K562 (cell line): Measurements from ENCODE around the gene CTDSP1. TPM values are rescaled to one million over a fixed set of nuclear protein-coding genes. Genes with fewer than 3 reads are reported as not detected.

Experiments
- AFF1 ChIP-seq, 2 experiments: fragments of 450-650 bp; IDR thresholded peaks; 2 replicates each; pipeline ENCODE4 v1.6.1; 2018; ENCODE audit warnings: mild to moderate bottlenecking in 2 of 2, low read depth in 1 of 2; ENCODE audit not compliant: partially characterized antibody in 2 of 2
- ARID3A ChIP-seq: IDR thresholded peaks from 2 replicates; pipeline ENCODE4 v1.6.1; 2012; ENCODE audit warnings: low read depth, low read length, improper control_type of control experiment, borderline replicate concordance
- ASH1L ChIP-seq: fragments of 450-650 bp; IDR thresholded peaks from 2 replicates; pipeline ENCODE4 v1.6.1; 2018; ENCODE audit warnings: borderline replicate concordance, mild to moderate bottlenecking, low read depth; ENCODE audit not compliant: partially characterized antibody
- CAMTA2 ChIP-seq: fragments of 250-450 bp; sonication (Bioruptor Pico); conservative IDR thresholded peaks from 2 replicates; pipeline ENCODE4 v1.5.1; 2022
- CBX2 ChIP-seq: fragments of 200-600 bp; sonication (generic); IDR thresholded peaks from one replicate; pipeline ENCODE4 v1.6.1; 2012; ENCODE audit warnings: mild to moderate bottlenecking, low read length, inconsistent platforms; ENCODE audit not compliant: insufficient read depth, poor library complexity, severe bottlenecking
- DIDO1 ChIP-seq: fragments of 450-650 bp; IDR thresholded peaks from 2 replicates; pipeline ENCODE4 v1.6.1; 2016; ENCODE audit warnings: low read depth, missing biosample characterization, missing genetic modification characterization
- E2F1 ChIP-seq: sonication (generic); formaldehyde crosslinking; IDR thresholded peaks from 2 replicates; pipeline ENCODE4 v1.8.1; 2023; ENCODE audit warnings: mild to moderate bottlenecking, missing genetic modification reagents, moderate library complexity
- E2F4 ChIP-seq: sonication (generic); formaldehyde crosslinking; IDR thresholded peaks from 2 replicates; pipeline ENCODE4 v1.8.0; 2022; ENCODE audit warnings: mild to moderate bottlenecking, low read depth, missing genetic modification reagents
- HMGN3 ChIP-seq: IDR thresholded peaks from 2 replicates; pipeline ENCODE4 v1.6.1; 2011; ENCODE audit warnings: borderline replicate concordance, low read depth, mild to moderate bottlenecking, mixed read lengths, low read length; ENCODE audit not compliant: insufficient read length; ENCODE audit errors: extremely low read depth
- KAT7 ChIP-seq: sonication (generic); formaldehyde crosslinking; IDR thresholded peaks from 2 replicates; pipeline ENCODE4 v1.8.0; 2022; ENCODE audit warnings: missing genetic modification reagents, mild to moderate bottlenecking, borderline replicate concordance
- MAZ ChIP-seq, 2 experiments: fragments of 450-650 bp in 1 of 2; sonication (generic) in 1 of 2; formaldehyde crosslinking; IDR thresholded peaks in 1 of 2; conservative IDR thresholded peaks in 1 of 2; 2 replicates each; pipeline versions ENCODE4 v1.4.0 to v1.5.0; 2020; ENCODE audit warnings: mild to moderate bottlenecking in 1 of 2, missing genetic modification reagents in 1 of 2
- MTA2 ChIP-seq: fragments of 450-650 bp; IDR thresholded peaks from 2 replicates; pipeline ENCODE4 v1.6.1; 2016; ENCODE audit warnings: low read depth
- MXI1 ChIP-seq: IDR thresholded peaks from 2 replicates; pipeline ENCODE4 v1.6.1; 2011; ENCODE audit warnings: low read depth, mild to moderate bottlenecking, improper control_type of control experiment, low read length
- NRF1 ChIP-seq, 2 experiments: fragments of 450-650 bp; IDR thresholded peaks in 1 of 2; conservative IDR thresholded peaks in 1 of 2; 2 replicates each; pipeline ENCODE4 v1.6.1; 2014; ENCODE audit warnings: mild to moderate bottlenecking in 2 of 2
- RAD21 ChIP-seq, 2 experiments: fragments of 250-450 bp in 1 of 2; fragments of 450-650 bp in 1 of 2; sonication (Bioruptor Pico) in 1 of 2; formaldehyde crosslinking in 1 of 2; IDR thresholded peaks in 1 of 2; conservative IDR thresholded peaks in 1 of 2; 2 replicates each; pipeline versions ENCODE4 v1.4.0 to v1.8.0; 2020 to 2022; ENCODE audit warnings: mild to moderate bottlenecking in 2 of 2, moderate library complexity in 1 of 2
- ZKSCAN3 ChIP-seq: fragments of 250-450 bp; sonication (Bioruptor Pico); IDR thresholded peaks from 2 replicates; pipeline ENCODE4 v1.4.0; 2020
- ZNF263 ChIP-seq: sonication (generic); formaldehyde crosslinking; IDR thresholded peaks from 2 replicates; pipeline ENCODE4 v1.8.0; 2022; ENCODE audit warnings: mild to moderate bottlenecking, missing genetic modification reagents, borderline replicate concordance
- polyA plus RNA-seq, 8 experiments: library from polyadenylated mRNA; depleted of rRNA in 4 of 8; stranded (reverse) in 5 of 8; unstranded in 3 of 8; fragments of >200 nt; fragmentation: Nextera tagmentation in 2 of 8; fragmentation: Illumina TruSeq in 1 of 8; extraction: Ambion mirVana in 2 of 8; extraction: Trizol in 1 of 8; gene quantifications; 2 replicates each; pipeline versions ENCODE4 v1.2.1 to v1.2.3, GENCODE V29; 2011 to 2014; ENCODE audit warnings: inconsistent platforms in 1 of 8, missing spikeins in 1 of 8
- total RNA-seq, 7 experiments: library from RNA; depleted of rRNA in 6 of 7; stranded (reverse); fragments of >200 nt in 6 of 7; fragmentation: Illumina TruSeq in 2 of 7; extraction: Trizol in 2 of 7; gene quantifications; 2 replicates each; pipeline versions ENCODE4 v1.2.1 to v1.2.3, GENCODE V29; 2011 to 2021; ENCODE audit warnings: low replicate concordance in 1 of 7

The CTDSP1 gene
- total and polyA plus RNA-seq, 9 of the 15 experiments (the other 6 are each of a cell fraction or from before 2014, with no cell fraction given) = 2.4 to 74.8 (median 45.8) TPM

DNA sequence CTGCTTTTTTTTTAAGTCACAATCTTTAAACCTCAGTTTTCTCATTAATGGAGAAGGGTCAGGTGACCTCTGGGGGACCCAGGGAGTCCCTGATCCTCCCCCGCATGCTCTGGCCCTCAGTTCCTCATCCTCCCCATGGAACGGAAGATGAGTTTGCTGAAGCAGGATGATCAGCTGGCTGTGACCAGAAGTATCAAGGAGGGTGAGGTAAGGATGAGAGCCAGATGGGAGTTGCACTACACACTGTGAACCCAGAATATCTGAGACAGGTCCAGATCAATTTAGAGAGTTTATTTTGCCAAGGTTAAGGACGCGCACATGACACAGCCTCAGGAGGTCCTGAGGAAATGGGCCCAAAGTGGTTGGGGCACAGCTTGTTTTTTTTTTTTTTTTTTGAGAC lies 39.2 kb upstream of the CTDSP1 start (continued):
- no peak for TF ChIP-seq ARID3A
- no peak for TF ChIP-seq KAT7 (CRISPR knock-in tag)
- no peak for TF ChIP-seq RAD21 (CRISPR knock-in tag; conservative IDR thresholded peaks at IDR 0.05 in 1 of 2, IDR thresholded peaks at IDR 0.05 in 1 of 2)
- TF ChIP-seq ZNF263 (CRISPR knock-in tag) = peak; percentile 78; the same call in 1 of the 2 replicates
- TF ChIP-seq MAZ (CRISPR knock-in tag; conservative IDR thresholded peaks at IDR 0.05 in 1 of 2, IDR thresholded peaks at IDR 0.05 in 1 of 2) = no peak
- TF ChIP-seq CBX2 = no peak
- TF ChIP-seq ZKSCAN3 = no peak
- no peak for TF ChIP-seq E2F4 (CRISPR knock-in tag)
- no peak for TF ChIP-seq DIDO1 (tag)
- no peak for TF ChIP-seq MXI1
- TF ChIP-seq HMGN3 = no peak
- no peak for TF ChIP-seq ASH1L
- no peak for TF ChIP-seq E2F1 (CRISPR knock-in tag)
- TF ChIP-seq MTA2 = no peak
- TF ChIP-seq AFF1 (IDR thresholded peaks at IDR 0.05; ENCODE audit: low read depth in 1 of 2, partially characterized antibody in 2 of 2) = no peak
- no peak for TF ChIP-seq CAMTA2 (CRISPR knock-in tag)
- TF ChIP-seq NRF1 (conservative IDR thresholded peaks at IDR 0.05 in 1 of 2, IDR thresholded peaks at IDR 0.05 in 1 of 2) = peak; percentile 18 to 43; a peak in 2 of 4 replicates
